ENCODE data around the gene BPTF.
A peak's percentile ranks its signal among the peaks of the same experiment; 100 is the strongest.
"Not testable (repeated sequence)": the region's sequence is repeated elsewhere in the genome, so short reads cannot be mapped to it uniquely, and the experiment has no call there.

BPTF gene

GRCh38 chr17:67824735-67825626 is at the start of gene BPTF:
TSS of gene BPTF (plus strand) at chr17:67825503. CDS start at chr17:67825725, 222 bp downstream.
- peak in 1 of 2 experiments; percentile 31 for DNase-seq

- DNase-seq, result no peak
Measured at GRCh38 chr17:67779098-67779672, 46.1 kb upstream of the BPTF start.

DNA sequence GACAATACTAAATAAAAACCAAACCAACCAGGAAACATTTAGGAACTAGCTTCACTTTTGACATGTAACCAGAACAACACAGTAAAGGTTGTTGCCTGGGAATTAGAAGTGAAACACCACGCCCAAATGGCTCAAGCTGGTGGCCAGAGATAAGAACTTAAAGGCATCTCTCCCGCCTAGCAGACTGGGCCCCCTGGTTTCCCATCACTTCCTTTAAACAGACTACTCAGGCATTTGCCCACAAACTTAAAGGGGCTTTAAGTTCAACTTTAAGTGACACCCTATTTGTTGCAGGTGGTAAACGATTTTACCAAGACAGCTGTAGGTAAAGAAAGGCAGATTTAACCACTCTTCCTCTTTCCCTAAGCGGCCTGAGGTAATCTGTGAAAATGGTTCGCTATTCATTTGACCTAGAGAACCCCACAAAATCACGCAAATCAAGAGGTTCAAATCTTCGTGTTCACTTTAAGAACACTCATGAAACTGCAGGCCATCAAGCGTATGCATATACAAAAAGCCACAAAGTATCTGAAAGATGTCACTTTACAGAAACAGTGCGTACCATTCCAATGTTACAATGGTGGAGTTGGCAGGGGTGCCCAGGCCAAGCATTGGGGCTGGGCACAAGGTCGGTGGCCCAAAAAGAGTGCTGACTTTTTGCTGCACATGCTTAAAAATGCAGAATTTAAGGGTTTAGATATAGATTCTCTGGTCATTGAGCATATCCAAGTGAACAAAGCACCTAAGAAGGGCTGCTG is 40.8 kb upstream of the BPTF start:
- no peak for DNase-seq

DNA sequence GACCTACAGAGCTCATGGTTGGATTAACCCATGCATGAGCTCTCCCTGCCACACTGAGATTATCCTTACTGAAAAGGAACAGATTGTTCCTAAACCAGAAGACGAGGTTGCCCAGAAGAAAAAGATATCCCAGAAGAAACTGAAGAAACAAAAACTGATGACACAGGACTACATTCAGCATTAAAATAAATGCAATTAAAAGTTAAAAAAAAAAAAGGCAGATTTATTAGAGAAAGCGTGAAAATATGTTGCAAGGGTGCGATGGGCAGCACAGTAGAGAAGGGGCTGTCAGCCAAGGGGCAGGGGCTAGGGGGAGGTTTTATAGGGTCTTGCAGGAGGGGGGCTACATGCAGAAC is 40.2 kb upstream of the BPTF start:
- DNase-seq, result no peak

GRCh38 chr17:67785504-67785903 is 39.8 kb upstream of the BPTF start:
- no peak for DNase-seq

GRCh38 chr17:67800495-67800928 is 24.8 kb upstream of the BPTF start:
- no peak for DNase-seq

DNA sequence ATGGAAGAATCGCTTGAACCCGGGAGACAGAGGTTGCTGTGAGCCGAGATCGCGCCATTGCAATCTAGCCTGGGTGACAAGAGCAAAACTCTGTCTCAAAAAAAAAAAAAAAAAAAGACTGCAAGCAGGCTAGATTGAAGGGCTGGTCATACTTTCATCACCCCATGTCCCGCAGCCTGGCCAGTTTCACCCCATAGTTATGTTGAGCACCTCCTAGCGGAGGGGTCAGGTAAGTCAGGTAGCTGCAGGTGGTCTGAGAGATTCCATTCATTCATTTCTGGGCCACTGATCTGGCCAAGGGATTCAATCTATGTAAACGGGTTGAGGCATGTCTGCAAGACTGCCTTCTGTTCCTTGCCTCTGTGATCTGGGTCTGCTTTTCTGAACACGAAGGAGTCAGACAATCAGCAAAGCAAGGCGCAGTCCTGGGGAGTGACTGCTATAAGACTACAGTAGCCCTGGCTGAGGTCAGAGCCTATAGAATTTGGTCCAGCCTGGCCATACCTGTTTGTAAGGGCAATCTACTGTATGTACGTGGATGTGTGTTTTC is 23.6 kb upstream of the BPTF start:
- DNase-seq, result no peak

GRCh38 chr17:67810464-67810863 is 14.8 kb upstream of the BPTF start:
- DNase-seq, result no peak

- DNase-seq, result not testable (repeated sequence)
Measured at GRCh38 chr17:67812380-67812779, 12.9 kb upstream of the BPTF start.

GRCh38 chr17:67813803-67814180 is 11.5 kb upstream of the BPTF start:
- DNase-seq, result no peak

GRCh38 chr17:67818110-67819002 is 6.9 kb upstream of the BPTF start:
- no peak for DNase-seq

- DNase-seq, result no peak
Measured at GRCh38 chr17:67819722-67820121, 5.6 kb upstream of the BPTF start.

- DNase-seq, result no peak
Measured at GRCh38 chr17:67821871-67822367, 3.4 kb upstream of the BPTF start.

DNA sequence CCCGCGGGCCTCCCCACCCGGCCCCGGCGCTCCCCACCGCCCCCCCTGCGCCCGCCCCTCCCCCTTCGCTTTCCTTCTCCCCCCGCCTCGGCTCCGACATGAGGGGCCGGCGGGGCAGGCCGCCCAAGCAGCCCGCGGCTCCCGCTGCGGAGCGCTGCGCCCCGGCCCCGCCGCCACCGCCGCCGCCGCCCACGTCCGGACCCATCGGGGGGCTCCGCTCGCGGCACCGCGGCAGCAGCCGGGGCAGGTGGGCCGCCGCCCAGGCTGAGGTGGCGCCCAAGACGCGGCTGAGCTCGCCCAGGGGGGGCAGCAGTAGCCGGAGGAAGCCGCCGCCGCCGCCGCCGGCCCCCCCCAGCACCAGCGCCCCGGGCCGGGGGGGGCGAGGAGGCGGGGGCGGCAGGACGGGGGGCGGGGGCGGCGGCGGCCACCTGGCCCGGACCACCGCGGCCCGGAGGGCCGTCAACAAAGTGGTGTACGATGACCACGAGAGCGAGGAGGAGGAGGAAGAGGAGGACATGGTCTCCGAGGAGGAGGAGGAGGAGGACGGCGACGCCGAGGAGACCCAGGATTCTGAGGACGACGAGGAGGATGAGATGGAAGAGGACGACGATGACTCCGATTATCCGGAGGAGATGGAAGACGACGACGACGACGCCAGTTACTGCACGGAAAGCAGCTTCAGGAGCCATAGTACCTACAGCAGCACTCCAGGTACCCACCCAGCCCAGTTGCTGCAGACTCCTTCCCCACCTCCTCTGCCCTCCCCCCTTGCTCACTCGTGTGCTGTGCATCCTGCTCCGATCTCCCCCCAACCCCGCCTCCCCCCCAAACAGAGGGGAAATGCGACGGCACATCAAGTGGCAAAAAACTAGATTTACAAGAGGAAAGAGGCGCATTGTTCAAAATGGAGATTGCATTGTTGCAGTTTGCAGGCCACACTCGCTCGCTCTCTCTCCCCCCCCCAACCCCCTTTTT is 611 bp downstream of the BPTF start:
- DNase-seq, result not testable (repeated sequence)

- DNase-seq, result no peak
Measured at GRCh38 chr17:67829331-67829730, 4.0 kb downstream of the BPTF start.

DNA sequence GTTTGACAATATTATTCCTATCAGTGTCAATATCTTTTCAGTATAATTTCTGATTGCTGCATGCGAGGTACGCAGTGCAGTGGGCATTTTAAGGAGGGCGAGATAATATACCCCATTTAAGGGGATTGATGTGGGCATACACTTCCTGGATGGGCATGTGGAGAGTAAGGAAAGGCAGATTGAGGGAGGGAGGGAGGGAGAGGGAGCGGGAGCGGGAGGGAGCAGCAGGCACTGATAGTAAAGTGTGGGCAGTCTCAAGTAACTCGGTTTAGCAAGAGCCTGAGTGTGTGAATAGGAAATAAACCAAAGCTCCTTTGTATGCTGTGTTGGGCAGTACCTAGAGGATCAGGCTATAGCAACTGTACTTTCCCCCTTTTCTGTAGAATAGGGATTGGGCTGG is 5.1 kb downstream of the BPTF start:
- DNase-seq, result no peak

GRCh38 chr17:67831268-67831667 is 6.0 kb downstream of the BPTF start:
- no peak for DNase-seq

GRCh38 chr17:67833134-67833533 is 7.8 kb downstream of the BPTF start:
- DNase-seq, result no peak

DNA sequence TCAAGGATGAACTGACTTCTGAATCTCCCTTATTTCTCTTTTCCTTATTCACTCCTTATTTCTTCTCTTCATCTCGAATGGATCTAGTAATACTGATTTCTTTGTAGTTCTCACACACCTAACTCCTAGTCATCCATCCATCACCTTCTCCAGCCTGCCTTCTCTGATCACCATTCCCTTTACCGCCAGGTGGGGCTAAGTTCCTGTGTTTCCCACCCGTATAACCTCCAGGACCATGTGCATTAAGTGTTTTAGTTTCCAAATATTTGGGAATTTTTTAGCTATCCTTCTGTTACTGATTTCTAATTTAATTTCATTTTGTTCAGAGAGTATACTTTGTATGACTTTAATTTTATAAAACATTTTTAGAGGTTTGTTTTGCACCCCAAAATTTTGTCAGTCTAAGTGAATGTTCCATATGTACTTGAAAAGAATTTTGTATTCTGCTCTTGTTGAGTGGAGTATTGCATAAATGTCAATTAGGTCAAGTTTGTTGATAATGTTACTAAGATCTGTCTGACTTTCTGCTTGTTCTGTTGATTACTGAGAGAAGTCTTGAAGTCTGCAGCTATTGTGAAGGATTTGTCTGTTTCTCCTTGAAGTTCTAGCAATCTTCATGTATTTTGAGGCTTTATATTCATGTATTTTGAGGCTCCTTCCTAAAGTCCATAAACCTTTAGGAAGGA is 8.8 kb downstream of the BPTF start:
- no peak for DNase-seq

DNA sequence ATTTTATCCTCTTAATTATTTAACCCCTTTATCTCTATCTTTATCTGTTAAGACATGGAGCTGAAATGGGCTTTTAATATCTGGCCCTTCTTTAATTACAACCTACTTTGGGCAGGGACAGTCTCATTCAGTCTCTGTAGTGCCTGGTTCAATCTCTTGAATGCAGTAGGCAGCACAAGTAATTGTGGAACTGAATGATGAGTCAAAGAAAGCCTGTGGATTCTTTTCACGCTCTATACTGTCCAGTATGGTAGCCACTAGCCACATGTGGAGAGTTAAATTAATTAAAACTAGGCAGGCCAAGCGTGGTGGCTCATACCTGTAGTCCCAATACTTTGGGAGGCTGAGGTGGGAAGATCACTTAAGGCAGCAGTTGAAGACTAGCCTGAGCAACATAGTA is 9.3 kb downstream of the BPTF start:
- no peak for DNase-seq
